Tibial artery (tissue), 4 donors: Measurements from ENCODE around the gene VPS8.

ENCODE experiments used
- DNase-seq, 2 donors: peaks; one replicate each; pipeline ENCODE4 v3.0.0-alpha.2; 2019
- H3K27ac ChIP-seq, 2 donors: fragments of 200-600 bp; sonication (generic) in 1 of 2; 1 replicate in 1 of 2; 2 replicates in 1 of 2; pipeline ENCODE4 v1.5.1; 2018 to 2019; ENCODE audit warnings: mild to moderate bottlenecking in 1 of 2
- H3K27me3 ChIP-seq, 2 donors: fragments of 200-600 bp; sonication (generic) in 1 of 2; one replicate each; pipeline versions ENCODE4 v1.5.1 to v1.6.0; 2016 to 2019
- H3K36me3 ChIP-seq, 3 donors: fragments of 200-600 bp; sonication (generic) in 2 of 3; one replicate each; pipeline ENCODE4 v1.5.1; 2016 to 2019; ENCODE audit warnings: mild to moderate bottlenecking in 2 of 3
- H3K4me1 ChIP-seq, 4 donors: fragments of 200-600 bp; sonication (generic) in 2 of 4; 1 replicate in 3 of 4; 2 replicates in 1 of 4; pipeline ENCODE4 v1.5.1; 2016 to 2019
- H3K4me3 ChIP-seq, 2 donors: fragments of 200-600 bp; sonication (generic) in 1 of 2; 1 replicate in 1 of 2; 2 replicates in 1 of 2; pipeline ENCODE4 v1.5.1; 2018 to 2019; ENCODE audit warnings: mild to moderate bottlenecking in 2 of 2
- H3K9me3 ChIP-seq, 3 donors: fragments of 200-600 bp; sonication (generic) in 1 of 3; one replicate each; pipeline ENCODE4 v1.5.1; 2016 to 2019
- CTCF ChIP-seq, 2 experiments: fragments of 200-600 bp in 1 of 2; fragments of 450-650 bp in 1 of 2; IDR thresholded peaks; one replicate each; pipeline ENCODE4 v1.5.1; 2017 to 2019; ENCODE audit warnings: antibody characterized with exemption in 2 of 2, mild to moderate bottlenecking in 1 of 2, moderate library complexity in 1 of 2
- intact Hi-C: fragments of 100-400 bp; cut with DNase I; formaldehyde crosslinking; loops from one replicate; pipeline ENCODE4 v1.15.0; 2023; ENCODE audit warnings: low total_unique reads

VPS8 gene

GRCh38 chr3:185075547-185075946, 263.6 kb downstream of the VPS8 start:
- TF ChIP-seq CTCF (IDR thresholded peaks at IDR 0.05), result no peak
- H3K9me3 ChIP-seq, result no peaks in the 10 kb centered on the region

GRCh38 chr3:185076219-185076618, 264.3 kb downstream of the VPS8 start:
- intact Hi-C loops, result no loop called here
- H3K4me1 ChIP-seq, result peaks cover 0 to 13% (median 5%) of the 10 kb centered on the region in 4 donors
- peaks cover 0 to 12% (median under 1%) of the 10 kb centered on the region in 3 donors for H3K36me3 ChIP-seq
- no peaks in the 10 kb centered on the region for H3K9me3 ChIP-seq
- no peak overlapping the region for H3K27ac ChIP-seq
- no peaks in the 10 kb centered on the region for H3K27me3 ChIP-seq
- TF ChIP-seq CTCF (IDR thresholded peaks at IDR 0.05), result no peak
- H3K4me3 ChIP-seq, result no peak overlapping the region
- no peak for DNase-seq

More at GRCh38 chr3:185075547-185075946, 263.6 kb downstream of the VPS8 start:
- no peak overlapping the region for H3K27ac ChIP-seq
- peaks cover 0 to 6% (median 0%) of the 10 kb centered on the region in 3 donors for H3K36me3 ChIP-seq
- no peak overlapping the region for H3K4me3 ChIP-seq
- H3K27me3 ChIP-seq, result no peaks in the 10 kb centered on the region
- no peak for DNase-seq
- intact Hi-C loops, result no loop called here
- peaks cover 0 to 13% (median 5%) of the 10 kb centered on the region in 4 donors for H3K4me1 ChIP-seq

DNA sequence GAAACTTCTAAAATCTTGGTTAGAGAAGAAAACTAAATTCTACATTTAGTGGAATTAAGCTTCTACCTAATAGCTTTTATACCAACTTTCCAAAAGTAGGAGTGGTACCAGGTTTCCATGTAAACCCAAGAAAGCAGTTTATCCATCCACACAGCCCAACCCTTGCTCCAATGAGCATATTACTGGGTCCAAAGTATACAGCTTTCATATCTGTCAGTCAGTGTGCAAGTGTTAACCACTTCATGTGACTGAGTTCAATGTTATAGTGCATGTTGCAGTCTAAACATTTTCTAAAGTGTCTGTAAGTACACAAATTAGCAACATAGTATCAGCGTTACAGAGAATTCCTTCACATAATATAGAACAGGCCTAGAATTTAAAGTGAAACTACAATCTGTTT, 267.7 kb downstream of the VPS8 start:
- Histone ChIP-seq H3K36me3 (peaks cover 0 to 30% (median 19%) of the 10 kb centered on the region in 3 donors), H3K27ac (no peak overlapping the region), H3K4me3 (no peak overlapping the region), H3K27me3 (no peaks in the 10 kb centered on the region), H3K4me1 (peaks cover 0 to 13% (median 5%) of the 10 kb centered on the region in 4 donors), H3K9me3 (no peaks in the 10 kb centered on the region)
- intact Hi-C loops, result no loop called here
- DNase-seq, result no peak
- no peak for TF ChIP-seq CTCF (IDR thresholded peaks at IDR 0.05)

DNA sequence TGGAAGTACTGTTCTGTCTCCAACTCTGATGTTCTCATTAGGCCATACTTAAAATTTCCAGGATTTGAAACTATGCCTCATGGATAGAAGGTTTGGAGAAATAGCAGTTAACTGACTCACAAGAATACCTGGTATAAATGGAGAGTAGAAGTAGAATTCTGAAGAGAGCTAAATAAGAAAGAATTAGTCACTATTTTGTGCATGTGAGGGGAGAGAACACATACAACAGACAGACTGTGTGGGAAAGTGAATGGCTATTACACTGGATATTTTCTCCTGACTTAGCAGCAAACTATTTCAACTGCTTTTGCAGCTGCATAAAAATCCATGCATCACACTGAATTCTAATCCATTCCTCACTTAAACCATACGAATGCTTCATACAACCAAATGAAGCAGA, 269.6 kb downstream of the VPS8 start:
- Histone ChIP-seq H3K36me3 (peaks cover 0 to 30% (median 19%) of the 10 kb centered on the region in 3 donors), H3K27ac (no peak overlapping the region), H3K4me1 (peaks cover 0 to 13% (median 5%) of the 10 kb centered on the region in 4 donors), H3K27me3 (no peaks in the 10 kb centered on the region), H3K9me3 (no peaks in the 10 kb centered on the region), H3K4me3 (no peak overlapping the region)
- TF ChIP-seq CTCF (IDR thresholded peaks at IDR 0.05), result no peak
- no peak for DNase-seq
- intact Hi-C loops, result no loop called here

DNA sequence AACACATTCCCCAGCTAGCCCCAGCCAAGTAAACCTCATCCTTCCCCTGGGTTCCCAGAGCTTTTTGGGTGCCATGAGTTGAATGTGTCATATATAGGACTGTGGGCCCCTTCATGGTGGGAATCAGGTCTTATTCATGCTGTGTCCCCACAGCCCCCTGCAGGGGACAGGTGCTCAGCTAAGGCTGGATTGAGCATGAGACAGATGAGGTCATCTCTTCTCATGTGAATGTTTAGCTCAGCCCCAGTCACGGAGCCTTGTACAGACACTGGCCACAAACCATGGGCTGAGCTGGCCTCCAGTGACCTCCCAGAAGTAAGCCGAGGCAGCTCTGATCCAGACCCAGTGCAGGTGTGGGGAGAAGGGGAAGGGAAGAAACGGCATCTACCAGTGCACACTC, 270.2 kb downstream of the VPS8 start:
- no peak for TF ChIP-seq CTCF (IDR thresholded peaks at IDR 0.05)
- Histone ChIP-seq H3K4me3 (no peak overlapping the region), H3K9me3 (no peaks in the 10 kb centered on the region), H3K27me3 (no peaks in the 10 kb centered on the region), H3K4me1 (peaks cover 0 to 13% (median 5%) of the 10 kb centered on the region in 4 donors), H3K27ac (no peak overlapping the region), H3K36me3 (peaks cover 0 to 30% (median 19%) of the 10 kb centered on the region in 3 donors)
- intact Hi-C loops, result no loop called here
- DNase-seq, result no peak

DNA sequence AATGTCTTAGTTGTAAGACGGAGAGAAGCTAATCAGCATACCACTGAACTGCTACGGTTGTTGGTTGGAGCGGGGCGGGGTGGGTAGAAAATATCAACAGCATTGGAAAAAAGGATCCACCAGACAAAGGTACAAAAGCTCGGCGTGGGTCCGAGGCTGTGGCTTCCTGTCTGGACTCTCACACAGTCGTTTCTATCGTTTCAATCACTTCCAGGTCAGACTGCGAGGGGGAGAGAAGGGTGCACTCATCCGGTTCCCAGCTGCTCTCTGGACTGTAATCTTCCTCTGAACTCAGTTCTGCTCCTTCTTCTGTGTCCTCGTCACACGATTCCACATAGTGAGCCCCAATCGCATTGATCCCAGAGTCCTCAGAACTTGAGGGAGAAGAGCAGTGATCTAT, 270.9 kb downstream of the VPS8 start:
- no peaks in the 10 kb centered on the region for H3K27me3 ChIP-seq
- no peaks in the 10 kb centered on the region for H3K9me3 ChIP-seq
- H3K36me3 ChIP-seq, result peaks cover 0 to 30% (median 19%) of the 10 kb centered on the region in 3 donors
- DNase-seq, result no peak
- intact Hi-C loops, result no loop called here
- no peak overlapping the region for H3K4me3 ChIP-seq
- TF ChIP-seq CTCF (IDR thresholded peaks at IDR 0.05), result no peak
- no peak overlapping the region for H3K27ac ChIP-seq
- peaks cover 0 to 13% (median 5%) of the 10 kb centered on the region in 4 donors for H3K4me1 ChIP-seq
